ENCODE data around the gene FCHO1.

The FCHO1 gene

GRCh38 chr19:17726964-17727773 lies 24.1 kb upstream of the FCHO1 start:
- Histone ChIP-seq H3K4me3 (replicated peaks; ENCODE audit: insufficient read depth, low read length) (no peak overlapping the region), H3K27me3 (ENCODE audit: insufficient read depth, poor library complexity, severe bottlenecking) (no peaks in the 10 kb centered on the region), H3K27ac (replicated peaks) (no peak overlapping the region)
- TF ChIP-seq REST (IDR thresholded peaks at IDR 0.05; ENCODE audit: insufficient replicate concordance, low read depth) (no peak), GABPA (IDR thresholded peaks at IDR 0.05; ENCODE audit: low read depth) (no peak), POLR2AphosphoS5 (IDR thresholded peaks at IDR 0.05; ENCODE audit: low read depth) (no peak), CTCF (IDR thresholded peaks at IDR 0.05; ENCODE audit: insufficient read depth, low read length) (no peak), SPI1 (IDR thresholded peaks at IDR 0.05; ENCODE audit: borderline replicate concordance, low read depth) (no peak)
- DNase-seq (ENCODE audit: low read depth in 1 of 2, low spot score in 1 of 2) = no peak

- H3K27me3 ChIP-seq (ENCODE audit: insufficient read depth, poor library complexity, severe bottlenecking) = no peaks in the 10 kb centered on the region
- TF ChIP-seq POLR2AphosphoS5 (IDR thresholded peaks at IDR 0.05; ENCODE audit: low read depth) = no peak
- H3K4me3 ChIP-seq (replicated peaks; ENCODE audit: insufficient read depth, low read length) = no peak overlapping the region
- DNase-seq (ENCODE audit: low read depth in 1 of 2, low spot score in 1 of 2) = no peak
- no peak overlapping the region for H3K27ac ChIP-seq (replicated peaks)
Observed at GRCh38 chr19:17727843-17728242, 23.4 kb upstream of the FCHO1 start.

- TF ChIP-seq SPI1 (IDR thresholded peaks at IDR 0.05; ENCODE audit: borderline replicate concordance, low read depth) (no peak), POLR2AphosphoS5 (IDR thresholded peaks at IDR 0.05; ENCODE audit: low read depth) (no peak), CTCF (IDR thresholded peaks at IDR 0.05; ENCODE audit: insufficient read depth, low read length) (no peak), REST (IDR thresholded peaks at IDR 0.05; ENCODE audit: insufficient replicate concordance, low read depth) (no peak), GABPA (IDR thresholded peaks at IDR 0.05; ENCODE audit: low read depth) (no peak)
- H3K27ac ChIP-seq (replicated peaks) = no peak overlapping the region
Observed at GRCh38 chr19:17733127-17733526, 18.1 kb upstream of the FCHO1 start.

GRCh38 chr19:17734146-17734545 lies 17.1 kb upstream of the FCHO1 start:
- no peaks in the 10 kb centered on the region for H3K27me3 ChIP-seq (ENCODE audit: insufficient read depth, poor library complexity, severe bottlenecking)
- DNase-seq (ENCODE audit: low read depth in 1 of 2, low spot score in 1 of 2) = no peak
- H3K27ac ChIP-seq (replicated peaks) = no peak overlapping the region
- no peak for TF ChIP-seq CTCF (IDR thresholded peaks at IDR 0.05; ENCODE audit: insufficient read depth, low read length)
- no peak for TF ChIP-seq SPI1 (IDR thresholded peaks at IDR 0.05; ENCODE audit: borderline replicate concordance, low read depth)
- no peak for TF ChIP-seq REST (IDR thresholded peaks at IDR 0.05; ENCODE audit: insufficient replicate concordance, low read depth)
- TF ChIP-seq GABPA (IDR thresholded peaks at IDR 0.05; ENCODE audit: low read depth) = no peak
- TF ChIP-seq POLR2AphosphoS5 (IDR thresholded peaks at IDR 0.05; ENCODE audit: low read depth) = no peak
- H3K4me3 ChIP-seq (replicated peaks; ENCODE audit: insufficient read depth, low read length) = no peak overlapping the region

More at GRCh38 chr19:17733127-17733526, 18.1 kb upstream of the FCHO1 start:
- Histone ChIP-seq H3K4me3 (replicated peaks; ENCODE audit: insufficient read depth, low read length) (no peak overlapping the region), H3K27me3 (ENCODE audit: insufficient read depth, poor library complexity, severe bottlenecking) (no peaks in the 10 kb centered on the region)
- DNase-seq (ENCODE audit: low read depth in 1 of 2, low spot score in 1 of 2) = no peak

All from HL-60 (cell line).